CD14-positive monocyte (primary cell): ENCODE results near the gene NAGPA. TPM values are rescaled to one million over a fixed set of nuclear protein-coding genes. Genes with fewer than 3 reads are reported as not detected.

ENCODE experiments used
- DNase-seq, 3 donors: peaks; one replicate each; pipeline ENCODE4 v3.0.0-alpha.2; 2011 to 2022
- H2AFZ ChIP-seq: 2 replicates; pipeline ENCODE4 v1.6.0; 2012; ENCODE audit warnings: mild to moderate bottlenecking, low read depth, low read length, inconsistent platforms; ENCODE audit not compliant: insufficient read depth, poor library complexity, severe bottlenecking
- H3K27ac ChIP-seq, 2 donors: 1 replicate in 1 of 2; 2 replicates in 1 of 2; pipeline ENCODE4 v1.5.1; 2012 to 2013; ENCODE audit warnings: low read length in 2 of 2, control low read depth in 1 of 2, inconsistent platforms in 1 of 2, low read depth in 1 of 2, mild to moderate bottlenecking in 1 of 2
- H3K27me3 ChIP-seq, 2 donors: one replicate each; pipeline versions ENCODE4 v1.6.0 to v1.6.1; 2011 to 2013; ENCODE audit warnings: low read length in 2 of 2; ENCODE audit not compliant: control insufficient read depth in 2 of 2, insufficient read depth in 2 of 2
- H3K36me3 ChIP-seq, 2 donors: replicated peaks in 1 of 2; 1 replicate in 1 of 2; 2 replicates in 1 of 2; pipeline versions ENCODE4 v1.5.1 to v1.6.1; 2012 to 2013; ENCODE audit warnings: low read length in 2 of 2, control low read depth in 1 of 2, inconsistent platforms in 1 of 2, mild to moderate bottlenecking in 1 of 2; ENCODE audit not compliant: insufficient read depth in 2 of 2, control insufficient read depth in 1 of 2
- H3K4me1 ChIP-seq, 2 donors: 1 replicate in 1 of 2; 2 replicates in 1 of 2; pipeline versions ENCODE4 v1.5.1 to v1.6.1; 2012 to 2013; ENCODE audit warnings: low read length in 2 of 2, control low read depth in 1 of 2, inconsistent platforms in 1 of 2, mild to moderate bottlenecking in 1 of 2, moderate library complexity in 1 of 2; ENCODE audit not compliant: insufficient read depth in 2 of 2, control insufficient read depth in 1 of 2
- H3K4me2 ChIP-seq: replicated peaks from 2 replicates; pipeline ENCODE3; 2012; ENCODE audit warnings: low read length, moderate library complexity, mild to moderate bottlenecking; ENCODE audit not compliant: poor library complexity, severe bottlenecking; ENCODE audit errors: extremely low read depth
- H3K4me3 ChIP-seq, 3 experiments: fragments of 200-600 bp in 1 of 3; sonication (generic) in 1 of 3; replicated peaks in 1 of 3; 1 replicate in 2 of 3; 2 replicates in 1 of 3; pipeline ENCODE4 v1.5.1; 2011 to 2013; ENCODE audit warnings: low read length in 3 of 3, mild to moderate bottlenecking in 3 of 3, control low read depth in 2 of 3, low read depth in 2 of 3, inconsistent platforms in 1 of 3, moderate library complexity in 1 of 3
- H3K79me2 ChIP-seq: 2 replicates; pipeline ENCODE4 v1.6.0; 2012; ENCODE audit warnings: mild to moderate bottlenecking, control low read depth, inconsistent platforms, low read length, moderate library complexity; ENCODE audit not compliant: insufficient read depth
- H3K9ac ChIP-seq: 2 replicates; pipeline ENCODE4 v1.6.0; 2017; ENCODE audit warnings: low read length, mild to moderate bottlenecking; ENCODE audit not compliant: insufficient read depth, poor library complexity, severe bottlenecking
- H3K9me3 ChIP-seq, 2 donors: replicated peaks in 1 of 2; 1 replicate in 1 of 2; 2 replicates in 1 of 2; pipeline versions ENCODE4 v1.5.1 to v1.6.1; 2012 to 2013; ENCODE audit warnings: low read length in 2 of 2, control low read depth in 1 of 2; ENCODE audit not compliant: control insufficient read depth in 1 of 2, insufficient read depth in 1 of 2
- H4K20me1 ChIP-seq: 2 replicates; pipeline ENCODE4 v1.6.0; 2012; ENCODE audit warnings: mild to moderate bottlenecking, low read length, control low read depth, moderate library complexity; ENCODE audit not compliant: insufficient read depth
- H3K27ac Mint-ChIP-seq, 7 donors: one replicate each; pipeline ENCODE4 v1.8.0; 2020; ENCODE audit warnings: mild to moderate bottlenecking in 7 of 7, mixed read lengths in 7 of 7, moderate library complexity in 6 of 7, inconsistent platforms in 2 of 7
- H3K27me3 Mint-ChIP-seq, 3 donors: one replicate each; pipeline ENCODE4 v1.8.0; 2021 to 2022; ENCODE audit warnings: low read depth in 3 of 3, mild to moderate bottlenecking in 3 of 3, mixed read lengths in 3 of 3, moderate library complexity in 3 of 3, inconsistent platforms in 1 of 3
- H3K36me3 Mint-ChIP-seq, 2 donors: one replicate each; pipeline ENCODE4 v1.8.0; 2020; ENCODE audit warnings: mixed read lengths in 2 of 2, inconsistent platforms in 1 of 2, mild to moderate bottlenecking in 1 of 2
- H3K4me1 Mint-ChIP-seq: one replicate; pipeline ENCODE4 v1.8.0; 2020; ENCODE audit warnings: mild to moderate bottlenecking, mixed read lengths
- H3K4me3 Mint-ChIP-seq, 2 donors: one replicate each; pipeline ENCODE4 v1.8.0; 2020; ENCODE audit warnings: mild to moderate bottlenecking in 2 of 2, mixed read lengths in 2 of 2, moderate library complexity in 1 of 2
- H3K9me3 Mint-ChIP-seq, 7 donors: one replicate each; pipeline ENCODE4 v1.8.0; 2020 to 2022; ENCODE audit warnings: mixed read lengths in 7 of 7, mild to moderate bottlenecking in 6 of 7, moderate library complexity in 6 of 7, inconsistent platforms in 2 of 7
- WGBS: methylation state at CpG from one replicate; pipeline ENCODE4 v1.1.5; 2013; ENCODE audit warnings: missing lambda C conversion rate; ENCODE audit not compliant: insufficient coverage; 5-methylcytosine and 5-hydroxymethylcytosine counted together
- intact Hi-C, 2 donors: fragments of 100-400 bp; cut with micrococcal nuclease; formaldehyde crosslinking; loops; one replicate each; pipeline versions ENCODE4 v1.15.0 to v1.15.1; 2023
- polyA plus RNA-seq, 3 donors: library from polyadenylated mRNA; depleted of rRNA in 1 of 3; unstranded in 2 of 3; stranded (reverse) in 1 of 3; fragments of 300-500 nt in 2 of 3; fragments of >200 nt in 1 of 3; fragmentation: Illumina TruSeq in 2 of 3; gene quantifications; 1 replicate in 2 of 3; 2 replicates in 1 of 3; pipeline ENCODE4 v1.2.3, GENCODE V29; 2012 to 2021
- TF ChIP-seq, protein P1 (sequence below): fragments of 200-600 bp; IDR thresholded peaks from one replicate; pipeline ENCODE4 v1.8.0; 2022; ENCODE audit warnings: antibody characterized with exemption, mild to moderate bottlenecking

NAGPA gene
- polyA plus RNA-seq, 3 donors = 44.1 to 51.5 (median 44.9) TPM

DNA sequence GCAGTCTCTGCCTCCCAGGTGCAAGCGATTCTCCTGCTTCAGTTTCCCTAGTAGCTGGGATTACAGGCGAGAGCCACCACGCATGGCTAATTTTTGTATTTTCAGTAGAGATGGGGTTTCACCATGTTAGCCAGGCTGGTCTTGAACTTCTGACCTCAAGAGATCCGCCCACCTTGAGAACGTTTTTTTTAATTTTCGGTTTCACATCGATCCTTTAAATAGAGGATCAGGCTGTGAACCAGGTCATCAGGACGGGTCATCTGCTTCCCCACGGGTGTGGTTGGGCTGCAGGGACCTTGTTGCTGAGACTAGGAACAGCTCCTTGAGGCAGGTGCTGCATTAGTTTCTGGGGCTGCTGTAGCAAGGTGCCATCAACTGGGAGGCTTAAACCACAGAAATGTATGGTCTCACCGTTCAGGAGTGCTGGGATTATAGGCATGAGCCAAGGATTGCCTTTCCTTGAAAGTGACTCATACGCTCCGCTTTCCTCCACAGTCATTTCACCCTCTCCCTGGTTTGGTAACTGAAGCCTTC lies 7.9 kb upstream of the NAGPA start:
- no peaks in the 10 kb centered on the region for H3K36me3 ChIP-seq
- no peaks in the 10 kb centered on the region for H3K36me3 Mint-ChIP-seq
- intact Hi-C loops = no loop called here
- no peak overlapping the region for H3K4me3 Mint-ChIP-seq
- H3K27ac Mint-ChIP-seq = no peak overlapping the region
- no peaks in the 10 kb centered on the region for H4K20me1 ChIP-seq
- no peaks in the 10 kb centered on the region for H3K27me3 ChIP-seq
- no peaks in the 10 kb centered on the region for H3K4me1 ChIP-seq
- no peak overlapping the region for H3K4me3 ChIP-seq
- H3K9me3 Mint-ChIP-seq = no peaks in the 10 kb centered on the region
- H3K4me2 ChIP-seq = no peak overlapping the region
- no peak overlapping the region for H2AFZ ChIP-seq
- no peak for DNase-seq
- no peak overlapping the region for H3K27ac ChIP-seq
- H3K79me2 ChIP-seq = no peaks in the 10 kb centered on the region
- H3K9me3 ChIP-seq = no peaks in the 10 kb centered on the region
- no peaks in the 10 kb centered on the region for H3K4me1 Mint-ChIP-seq
- H3K9ac ChIP-seq = no peak overlapping the region
- TF ChIP-seq, protein P1, sequence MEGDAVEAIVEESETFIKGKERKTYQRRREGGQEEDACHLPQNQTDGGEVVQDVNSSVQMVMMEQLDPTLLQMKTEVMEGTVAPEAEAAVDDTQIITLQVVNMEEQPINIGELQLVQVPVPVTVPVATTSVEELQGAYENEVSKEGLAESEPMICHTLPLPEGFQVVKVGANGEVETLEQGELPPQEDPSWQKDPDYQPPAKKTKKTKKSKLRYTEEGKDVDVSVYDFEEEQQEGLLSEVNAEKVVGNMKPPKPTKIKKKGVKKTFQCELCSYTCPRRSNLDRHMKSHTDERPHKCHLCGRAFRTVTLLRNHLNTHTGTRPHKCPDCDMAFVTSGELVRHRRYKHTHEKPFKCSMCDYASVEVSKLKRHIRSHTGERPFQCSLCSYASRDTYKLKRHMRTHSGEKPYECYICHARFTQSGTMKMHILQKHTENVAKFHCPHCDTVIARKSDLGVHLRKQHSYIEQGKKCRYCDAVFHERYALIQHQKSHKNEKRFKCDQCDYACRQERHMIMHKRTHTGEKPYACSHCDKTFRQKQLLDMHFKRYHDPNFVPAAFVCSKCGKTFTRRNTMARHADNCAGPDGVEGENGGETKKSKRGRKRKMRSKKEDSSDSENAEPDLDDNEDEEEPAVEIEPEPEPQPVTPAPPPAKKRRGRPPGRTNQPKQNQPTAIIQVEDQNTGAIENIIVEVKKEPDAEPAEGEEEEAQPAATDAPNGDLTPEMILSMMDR = no peak
- WGBS = 80% methylated on average over 7 of the region's 12 CpGs
- peaks cover 5 to 8% (median 7%) of the 10 kb centered on the region in 3 donors for H3K27me3 Mint-ChIP-seq

DNA sequence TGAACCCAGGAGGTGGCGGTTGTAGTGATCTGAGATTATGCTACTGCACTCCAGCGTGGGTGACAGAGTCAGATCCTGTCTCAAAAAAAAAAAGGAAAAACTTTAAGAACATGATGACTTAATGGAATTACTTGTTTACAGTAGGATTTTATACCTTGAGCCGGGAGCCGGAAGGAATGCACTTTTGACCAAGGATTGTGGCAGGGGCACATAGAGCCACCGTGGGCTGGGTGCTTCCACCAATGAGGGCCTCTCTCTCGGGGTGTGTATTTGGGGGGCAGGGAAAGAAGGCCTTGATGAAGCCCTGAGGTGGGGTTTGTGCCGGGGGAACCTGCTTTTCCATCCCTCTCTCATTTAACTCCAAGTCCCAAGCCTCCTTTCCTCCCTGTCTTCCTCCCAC lies 6.7 kb upstream of the NAGPA start:
- Histone ChIP-seq H3K9ac (no peak overlapping the region), H2AFZ (no peak overlapping the region), H4K20me1 (no peaks in the 10 kb centered on the region), H3K4me1 (no peaks in the 10 kb centered on the region), H3K4me3 (no peak overlapping the region), H3K27ac (no peak overlapping the region), H3K4me2 (no peak overlapping the region), H3K36me3 (no peaks in the 10 kb centered on the region), H3K79me2 (no peaks in the 10 kb centered on the region), H3K9me3 (no peaks in the 10 kb centered on the region), H3K27me3 (no peaks in the 10 kb centered on the region)
- Mint-ChIP-seq H3K4me1 (no peaks in the 10 kb centered on the region), H3K27ac (no peak overlapping the region), H3K36me3 (no peaks in the 10 kb centered on the region), H3K27me3 (peaks cover 5 to 8% (median 7%) of the 10 kb centered on the region in 3 donors), H3K4me3 (no peak overlapping the region), H3K9me3 (no peaks in the 10 kb centered on the region)
- intact Hi-C loops = no loop called here
- TF ChIP-seq, protein P1 = no peak
- 85% methylated on average over 5 of the region's 7 CpGs for WGBS
- DNase-seq = no peak
